H1 (cell line): ENCODE data around the gene BLNK. TPM values are rescaled to one million over a fixed set of nuclear protein-coding genes. Genes with fewer than 3 reads are reported as not detected.

ENCODE experiments used
- CTCF ChIA-PET: fragments of 300-600 bp; sonication (Branson Sonifier 250); formaldehyde crosslinking; loops from one replicate; lab custom pipeline; 2021; ENCODE audit not compliant: partially characterized antibody; lab: Charles Lee
- POLR2A ChIA-PET: fragments of 300-600 bp; sonication (Branson Sonifier 250); formaldehyde crosslinking; loops from one replicate; lab custom pipeline; 2021; ENCODE audit warnings: inconsistent platforms; ENCODE audit not compliant: partially characterized antibody; lab: Charles Lee
- DNase-seq, 2 experiments: peaks; one replicate each; pipeline versions ENCODE4 v3.0.0 to v3.0.0-alpha.2; 2010 to 2022; ENCODE audit warnings: low spot score in 2 of 2, low read depth in 1 of 2, mixed read lengths in 1 of 2
- FAIRE-seq: peaks from 2 replicates; lab custom pipeline; 2011; peaks lifted over from hg19 to GRCh38; lab: Jason Lieb, UNC
- H2AFZ ChIP-seq: 2 replicates; pipeline ENCODE4 v1.8.1; 2012; ENCODE audit warnings: low read length, inconsistent platforms
- H2AK5ac ChIP-seq: 2 replicates; pipeline ENCODE4 v1.6.1; 2013; ENCODE audit warnings: low read depth, low read length
- H2BK120ac ChIP-seq: replicated peaks from 2 replicates; pipeline ENCODE3; 2013; ENCODE audit warnings: low read depth, low read length, inconsistent platforms
- H2BK12ac ChIP-seq: 2 replicates; pipeline ENCODE4 v1.6.1; 2013; ENCODE audit warnings: low read depth, low read length
- H2BK15ac ChIP-seq: 2 replicates; pipeline ENCODE4 v1.6.1; 2013; ENCODE audit warnings: low read length
- H2BK20ac ChIP-seq: 2 replicates; pipeline ENCODE4 v1.6.1; 2013; ENCODE audit warnings: low read length
- H2BK5ac ChIP-seq: 2 replicates; pipeline ENCODE4 v1.6.1; 2013; ENCODE audit warnings: low read depth, low read length
- H3K14ac ChIP-seq: 2 replicates; pipeline ENCODE4 v1.6.1; 2013; ENCODE audit warnings: inconsistent platforms; ENCODE audit not compliant: insufficient read length
- H3K18ac ChIP-seq: 2 replicates; pipeline ENCODE4 v1.6.1; 2013; ENCODE audit warnings: low read length; ENCODE audit errors: extremely low read depth
- H3K23ac ChIP-seq: 2 replicates; pipeline ENCODE4 v1.6.1; 2013; ENCODE audit warnings: inconsistent platforms; ENCODE audit not compliant: insufficient read length
- H3K23me2 ChIP-seq: 2 replicates; pipeline ENCODE4 v1.6.1; 2013; ENCODE audit warnings: low read depth, low read length
- H3K27ac ChIP-seq: 2 replicates; pipeline ENCODE4 v1.6.1; 2011; ENCODE audit warnings: low read depth, low read length, inconsistent platforms
- H3K27me3 ChIP-seq, 4 experiments: replicated peaks in 1 of 4; 1 replicate in 1 of 4; 2 replicates in 3 of 4; pipeline versions ENCODE4 v1.6.1 to v1.8.1; 2011 to 2013; ENCODE audit warnings: low read length in 3 of 4, mild to moderate bottlenecking in 3 of 4, inconsistent platforms in 2 of 4, mixed read lengths in 2 of 4, moderate library complexity in 1 of 4; ENCODE audit not compliant: control insufficient read depth in 3 of 4, insufficient read depth in 3 of 4; ENCODE audit errors: extremely low read depth in 1 of 4
- H3K36me3 ChIP-seq, 4 experiments: 2 replicates each; pipeline versions ENCODE4 v1.6.1 to v1.8.1; 2011 to 2013; ENCODE audit warnings: mild to moderate bottlenecking in 4 of 4, low read length in 3 of 4, moderate library complexity in 2 of 4, control low read depth in 1 of 4, inconsistent platforms in 1 of 4; ENCODE audit not compliant: insufficient read depth in 4 of 4, control insufficient read depth in 2 of 4
- H3K4ac ChIP-seq: replicated peaks from 2 replicates; pipeline ENCODE3; 2013; ENCODE audit warnings: low read length, low read depth, mixed read lengths, inconsistent platforms; ENCODE audit not compliant: insufficient read length
- H3K4me1 ChIP-seq, 4 experiments: replicated peaks in 1 of 4; 1 replicate in 1 of 4; 2 replicates in 3 of 4; pipeline versions ENCODE4 v1.6.1 to v1.8.1; 2011 to 2013; ENCODE audit warnings: low read length in 3 of 4, inconsistent platforms in 2 of 4, mixed read lengths in 1 of 4; ENCODE audit not compliant: insufficient read depth in 4 of 4, control insufficient read depth in 3 of 4
- H3K4me2 ChIP-seq, 2 experiments: 2 replicates each; pipeline versions ENCODE4 v1.6.1 to v1.8.1; 2011 to 2013; ENCODE audit warnings: low read depth in 2 of 2, low read length in 2 of 2, control low read depth in 1 of 2, inconsistent platforms in 1 of 2, mild to moderate bottlenecking in 1 of 2; ENCODE audit not compliant: insufficient read depth in 1 of 2
- H3K4me3 ChIP-seq, 4 experiments: fragments of 200-600, 300-600 bp in 1 of 4; sonication (generic), shearing (Covaris generic), sonication (Bioruptor Twin) in 1 of 4; 2 replicates each; pipeline versions ENCODE4 v1.5.1 to v1.8.1; 2011 to 2016; ENCODE audit warnings: low read length in 4 of 4, low read depth in 3 of 4, control low read depth in 2 of 4, inconsistent platforms in 2 of 4, mild to moderate bottlenecking in 2 of 4, mixed read lengths in 1 of 4, moderate library complexity in 1 of 4; ENCODE audit not compliant: insufficient read depth in 2 of 4; ENCODE audit errors: extremely low read depth in 1 of 4
- H3K56ac ChIP-seq: replicated peaks from 2 replicates; pipeline ENCODE3; 2013; ENCODE audit warnings: low read depth, mild to moderate bottlenecking, mixed read lengths, low read length, inconsistent platforms; ENCODE audit not compliant: insufficient read length
- H3K79me1 ChIP-seq: 2 replicates; pipeline ENCODE4 v1.6.1; 2013; ENCODE audit warnings: low read depth, low read length, control low read depth
- H3K79me2 ChIP-seq, 2 experiments: 2 replicates each; pipeline versions ENCODE4 v1.6.1 to v1.8.1; 2012 to 2013; ENCODE audit warnings: low read length in 2 of 2, mild to moderate bottlenecking in 2 of 2, inconsistent platforms in 1 of 2; ENCODE audit not compliant: insufficient read depth in 2 of 2, control insufficient read depth in 1 of 2
- H3K9ac ChIP-seq, 4 experiments: replicated peaks in 1 of 4; 1 replicate in 1 of 4; 2 replicates in 3 of 4; pipeline versions ENCODE4 v1.6.1 to v1.8.1; 2011 to 2013; ENCODE audit warnings: low read depth in 3 of 4, low read length in 3 of 4, control low read depth in 2 of 4, mild to moderate bottlenecking in 2 of 4, moderate library complexity in 2 of 4, inconsistent platforms in 1 of 4; ENCODE audit errors: extremely low read depth in 1 of 4
- H3K9me3 ChIP-seq, 2 experiments: 2 replicates each; pipeline versions ENCODE4 v1.6.1 to v1.8.1; 2012 to 2013; ENCODE audit warnings: mild to moderate bottlenecking in 2 of 2, moderate library complexity in 2 of 2, control low read depth in 1 of 2, inconsistent platforms in 1 of 2, low read depth in 1 of 2, low read length in 1 of 2, mixed read lengths in 1 of 2; ENCODE audit not compliant: insufficient read depth in 2 of 2
- H4K20me1 ChIP-seq, 2 experiments: replicated peaks in 1 of 2; 2 replicates each; pipeline versions ENCODE3 to v1.8.1; 2011 to 2013; ENCODE audit warnings: inconsistent platforms in 2 of 2, low read length in 2 of 2, mild to moderate bottlenecking in 1 of 2; ENCODE audit not compliant: insufficient read depth in 2 of 2, control insufficient read depth in 1 of 2
- H4K5ac ChIP-seq: 2 replicates; pipeline ENCODE4 v1.6.1; 2013; ENCODE audit warnings: low read length, low read depth, mixed read lengths, inconsistent platforms; ENCODE audit not compliant: insufficient read length
- H4K8ac ChIP-seq: 2 replicates; pipeline ENCODE4 v1.8.0; 2013; ENCODE audit warnings: mild to moderate bottlenecking, moderate library complexity, low read length, inconsistent platforms; ENCODE audit not compliant: insufficient read depth; ENCODE audit errors: extremely low read depth
- H4K91ac ChIP-seq: replicated peaks from 2 replicates; pipeline ENCODE3; 2013; ENCODE audit warnings: low read length, mixed read lengths, inconsistent platforms; ENCODE audit not compliant: insufficient read length
- ATF2 ChIP-seq: IDR thresholded peaks from 2 replicates; pipeline ENCODE4 v1.6.1; 2012; ENCODE audit warnings: low read length, inconsistent platforms
- CEBPB ChIP-seq: IDR thresholded peaks from 2 replicates; pipeline ENCODE4 v1.6.1; 2012; ENCODE audit warnings: low read depth, low read length
- CREB1 ChIP-seq: IDR thresholded peaks from 2 replicates; pipeline ENCODE4 v1.6.1; 2012; ENCODE audit warnings: inconsistent platforms
- EGR1 ChIP-seq: IDR thresholded peaks from 2 replicates; pipeline ENCODE4 v1.6.1; 2011; ENCODE audit warnings: low read depth, low read length, borderline replicate concordance
- EP300 ChIP-seq, 2 experiments: IDR thresholded peaks; 1 replicate in 1 of 2; 2 replicates in 1 of 2; pipeline ENCODE4 v1.6.1; 2011 to 2012; ENCODE audit warnings: low read depth in 2 of 2, low read length in 2 of 2, mild to moderate bottlenecking in 2 of 2, borderline replicate concordance in 1 of 2, inconsistent platforms in 1 of 2, moderate library complexity in 1 of 2
- GTF2F1 ChIP-seq: IDR thresholded peaks from 2 replicates; pipeline ENCODE4 v1.6.1; 2012; ENCODE audit warnings: low read depth, low read length, improper control_type of control experiment, borderline replicate concordance
- POLR2AphosphoS5 ChIP-seq: IDR thresholded peaks from 2 replicates; pipeline ENCODE4 v1.6.1; 2011; ENCODE audit warnings: low read depth, low read length
- RAD21 ChIP-seq, 2 experiments: IDR thresholded peaks in 1 of 2; conservative IDR thresholded peaks in 1 of 2; 2 replicates each; pipeline ENCODE4 v1.6.1; 2011; ENCODE audit warnings: low read depth in 2 of 2, low read length in 2 of 2, improper control_type of control experiment in 1 of 2, inconsistent platforms in 1 of 2, mild to moderate bottlenecking in 1 of 2, moderate library complexity in 1 of 2
- RBBP5 ChIP-seq: IDR thresholded peaks from 2 replicates; pipeline ENCODE4 v1.7.1; 2012; ENCODE audit warnings: low read depth, mild to moderate bottlenecking, inconsistent platforms, low read length, moderate library complexity, borderline replicate concordance
- SP1 ChIP-seq: IDR thresholded peaks from 2 replicates; pipeline ENCODE4 v1.6.1; 2011; ENCODE audit warnings: low read depth, low read length
- SRF ChIP-seq: IDR thresholded peaks from 2 replicates; pipeline ENCODE4 v1.6.1; 2011; ENCODE audit warnings: mild to moderate bottlenecking, low read depth, low read length, moderate library complexity
- WGBS, 2 experiments: shearing (Covaris generic) in 1 of 2; methylation state at CpG; one replicate each; pipeline versions ENCODE4 v1.1.6 to v1.1.7; 2013 to 2015; ENCODE audit warnings: low lambda C conversion rate in 2 of 2, mixed read lengths in 2 of 2, inconsistent platforms in 1 of 2, low coverage in 1 of 2, missing lambda C conversion rate in 1 of 2; ENCODE audit not compliant: insufficient replicate concordance in 2 of 2, insufficient coverage in 1 of 2, insufficient read length in 1 of 2; ENCODE audit errors: extremely low coverage in 1 of 2, missing lambda C conversion rate in 1 of 2; 5-methylcytosine and 5-hydroxymethylcytosine counted together
- polyA plus RNA-seq, 7 experiments: library from polyadenylated mRNA; depleted of rRNA in 3 of 7; stranded (reverse) in 5 of 7; unstranded in 2 of 7; fragments of >200 nt in 5 of 7; fragments of 200-250 nt in 2 of 7; gene quantifications; 1 replicate in 5 of 7; 2 replicates in 1 of 7; 4 replicates in 1 of 7; pipeline versions ENCODE4 v1.2.1 to v1.2.3, GENCODE V29; 2011 to 2013; ENCODE audit warnings: missing spikeins in 2 of 7, mixed read lengths in 2 of 7
- total RNA-seq: library from RNA; stranded (reverse); fragmentation: NEBNext Ultra II Directional; extraction: Animal tissue kit (Norgen Biotek cat#: 25700); gene quantifications from 2 replicates; pipeline ENCODE4 v1.2.1, GENCODE V29; 2021
- TF ChIP-seq, protein P1 (sequence below): IDR thresholded peaks from 2 replicates; pipeline ENCODE4 v1.6.1; 2012; ENCODE audit warnings: inconsistent platforms

The BLNK gene
- total and polyA plus RNA-seq, 2 of the 8 experiments (the other 6 are each of a cell fraction or from before 2014, with no cell fraction given), result not detected

GRCh38 chr10:96299383-96299782 is 28.0 kb upstream of the BLNK start:
- Histone ChIP-seq H2AFZ (no peak overlapping the region), H2BK15ac (no peak overlapping the region), H3K9ac (no peak overlapping the region), H3K79me1 (no peaks in the 10 kb centered on the region), H3K23ac (no peak overlapping the region), H2BK120ac (no peak overlapping the region), H4K20me1 (no peaks in the 10 kb centered on the region), H3K4me3 (no peak overlapping the region), H3K4me2 (no peak overlapping the region), H3K4ac (no peak overlapping the region), H3K14ac (no peak overlapping the region), H2AK5ac (no peak overlapping the region), H4K91ac (no peak overlapping the region), H2BK5ac (no peak overlapping the region), H3K27ac (no peak overlapping the region), H3K79me2 (no peaks in the 10 kb centered on the region), H3K9me3 (no peaks in the 10 kb centered on the region), H4K5ac (no peak overlapping the region), H3K36me3 (no peaks in the 10 kb centered on the region), H3K23me2 (no peaks in the 10 kb centered on the region), H3K4me1 (no peaks in the 10 kb centered on the region), H2BK12ac (no peak overlapping the region), H3K18ac (no peak overlapping the region), H4K8ac (no peak overlapping the region), H3K27me3 (no peaks in the 10 kb centered on the region; a peak in 2 of 7 replicates), H3K56ac (no peak overlapping the region), H2BK20ac (no peak overlapping the region)
- CTCF ChIA-PET, result interaction anchor here (0.6 to 5.2 kb wide), 8 partner anchors 9 to 285 kb away, joined by 3 to 25 read pairs (median 6); no protein-coding TSS in a partner anchor
- POLR2A ChIA-PET, result interaction anchor here (1.1 to 1.2 kb wide), 2 partner anchors 9 to 11 kb away, joined by 4 to 5 read pairs; no protein-coding TSS in a partner anchor
- no peak for FAIRE-seq
- DNase-seq, result no peak
- WGBS, 2 experiments, result 90% methylated on average over 5 of the region's 5 CpGs; no CpG with 5 or more reads in 1 of the 2 experiments
- TF ChIP-seq, protein P1, sequence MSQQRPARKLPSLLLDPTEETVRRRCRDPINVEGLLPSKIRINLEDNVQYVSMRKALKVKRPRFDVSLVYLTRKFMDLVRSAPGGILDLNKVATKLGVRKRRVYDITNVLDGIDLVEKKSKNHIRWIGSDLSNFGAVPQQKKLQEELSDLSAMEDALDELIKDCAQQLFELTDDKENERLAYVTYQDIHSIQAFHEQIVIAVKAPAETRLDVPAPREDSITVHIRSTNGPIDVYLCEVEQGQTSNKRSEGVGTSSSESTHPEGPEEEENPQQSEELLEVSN, result no peak
- TF ChIP-seq RBBP5, result no peak
- no peak for TF ChIP-seq ATF2
- no peak for TF ChIP-seq POLR2AphosphoS5
- no peak for TF ChIP-seq CREB1
- TF ChIP-seq RAD21 (IDR thresholded peaks at IDR 0.05 in 1 of 2, conservative IDR thresholded peaks at IDR 0.05 in 1 of 2; ENCODE audit: low read depth in 2 of 2, low read length in 2 of 2), result no peak
- TF ChIP-seq GTF2F1, result no peak
- no peak for TF ChIP-seq SP1
- TF ChIP-seq EP300 (IDR thresholded peaks at IDR 0.05; ENCODE audit: borderline replicate concordance in 1 of 2, low read depth in 2 of 2, low read length in 2 of 2), result no peak
- no peak for TF ChIP-seq SRF
- no peak for TF ChIP-seq EGR1
- TF ChIP-seq CEBPB, result no peak
